Suprapubic skin (tissue), 4 donors: ENCODE data around the gene SLC35A4. TPM values are rescaled to one million over a fixed set of nuclear protein-coding genes. Genes with fewer than 3 reads are reported as not detected.
A peak's percentile ranks its signal among the peaks of the same experiment; 100 is the strongest.

ENCODE experiments used
- DNase-seq, 2 donors: peaks; one replicate each; pipeline ENCODE4 v3.0.0-alpha.2; 2019; ENCODE audit warnings: low spot score in 2 of 2
- H3K27ac ChIP-seq: fragments of 200-600 bp; sonication (generic); one replicate; pipeline ENCODE4 v1.5.1; 2019
- H3K27me3 ChIP-seq: fragments of 200-600 bp; sonication (generic); one replicate; pipeline ENCODE4 v1.5.1; 2019
- H3K36me3 ChIP-seq: fragments of 200-600 bp; sonication (generic); one replicate; pipeline ENCODE4 v1.5.1; 2019
- H3K4me1 ChIP-seq: fragments of 200-600 bp; sonication (generic); one replicate; pipeline ENCODE4 v1.5.1; 2019
- H3K4me3 ChIP-seq: fragments of 200-600 bp; sonication (generic); one replicate; pipeline ENCODE4 v1.5.1; 2019; ENCODE audit warnings: mild to moderate bottlenecking
- H3K9me3 ChIP-seq: fragments of 200-600 bp; sonication (generic); one replicate; pipeline ENCODE4 v1.5.1; 2019
- CTCF ChIP-seq, 2 donors: fragments of 200-600 bp in 1 of 2; fragments of 450-650 bp in 1 of 2; sonication (generic) in 1 of 2; IDR thresholded peaks; one replicate each; pipeline ENCODE4 v1.5.1; 2016 to 2019; ENCODE audit warnings: antibody characterized with exemption in 2 of 2, mild to moderate bottlenecking in 1 of 2, moderate library complexity in 1 of 2
- EP300 ChIP-seq: sonication (generic); formaldehyde crosslinking; IDR thresholded peaks from one replicate; pipeline ENCODE4 v1.6.1; 2017; ENCODE audit warnings: antibody characterized with exemption
- POLR2A ChIP-seq, 2 donors: fragments of 450-650 bp; IDR thresholded peaks; one replicate each; pipeline ENCODE4 v1.6.1; 2017; ENCODE audit warnings: antibody characterized with exemption in 2 of 2, mild to moderate bottlenecking in 2 of 2, moderate library complexity in 2 of 2
- POLR2AphosphoS5 ChIP-seq, 3 donors: sonication (generic); formaldehyde crosslinking; IDR thresholded peaks; one replicate each; pipeline ENCODE4 v1.6.1; 2017; ENCODE audit warnings: antibody characterized with exemption in 3 of 3
- WGBS: methylation state at CpG from one replicate; pipeline ENCODE4 v1.1.5; 2018; 5-methylcytosine and 5-hydroxymethylcytosine counted together
- total RNA-seq, 4 donors: library from RNA; depleted of rRNA; stranded (reverse); fragments of >200 nt; gene quantifications; one replicate each; pipeline ENCODE4 v1.1.0, GENCODE V29; 2016

The SLC35A4 gene
- total RNA-seq, 4 donors from 2014 or later, result 30.7 to 85.0 (median 63.1) TPM

- Histone ChIP-seq H3K36me3 (peaks cover 55% of the 10 kb centered on the region), H3K27ac (no peak overlapping the region), H3K4me1 (peaks cover 39% of the 10 kb centered on the region), H3K9me3 (no peaks in the 10 kb centered on the region), H3K4me3 (no peak overlapping the region), H3K27me3 (no peaks in the 10 kb centered on the region)
- TF ChIP-seq CTCF (IDR thresholded peaks at IDR 0.05), result no peak
- TF ChIP-seq POLR2AphosphoS5 (IDR thresholded peaks at IDR 0.05), result no peak
- TF ChIP-seq EP300, result no peak
- TF ChIP-seq POLR2A (IDR thresholded peaks at IDR 0.05), result no peak
- no peak for DNase-seq
- 93% methylated on average over 10 of the region's 10 CpGs for WGBS
Observed at GRCh38 chr5:140545606-140546005, 19.0 kb upstream of the SLC35A4 start.

GRCh38 chr5:140546851-140547507 lies 17.6 kb upstream of the SLC35A4 start:
- no peak for TF ChIP-seq POLR2AphosphoS5 (IDR thresholded peaks at IDR 0.05)
- Histone ChIP-seq H3K4me1 (peaks cover 39% of the 10 kb centered on the region), H3K36me3 (peaks cover 55% of the 10 kb centered on the region), H3K27ac (peak overlapping the region; percentile 97), H3K27me3 (no peaks in the 10 kb centered on the region), H3K9me3 (no peaks in the 10 kb centered on the region), H3K4me3 (peak overlapping the region; percentile 60)
- WGBS, result 46% methylated on average over 11 of the region's 13 CpGs
- DNase-seq, result peak in 1 of 2 donors; percentile 66

- Histone ChIP-seq H3K4me1 (peaks cover 39% of the 10 kb centered on the region), H3K27me3 (no peaks in the 10 kb centered on the region), H3K9me3 (no peaks in the 10 kb centered on the region), H3K4me3 (peak within 1 kb of the TSS; percentile 60), H3K36me3 (peaks cover 51% of the 10 kb centered on the region), H3K27ac (peak within 1 kb of the TSS; percentile 97)
- TF ChIP-seq POLR2A (IDR thresholded peaks at IDR 0.05) (peak; percentile 46 to 83), POLR2AphosphoS5 (IDR thresholded peaks at IDR 0.05) (peak; percentile 33 to 90 (median 89)), EP300 (no peak), CTCF (IDR thresholded peaks at IDR 0.05) (peak; percentile 76 to 84)
- DNase-seq, result peak; percentile 98 to 99
- 0% methylated on average over 33 of the region's 52 CpGs for WGBS
Observed at GRCh38 chr5:140547508-140548299, 16.9 kb upstream of the SLC35A4 start, which contains the start of gene EIF4EBP3. EIF4EBP3 (plus strand) TSS chr5:140547662; CDS start chr5:140547738, 76 bp downstream.

GRCh38 chr5:140548300-140548688 lies 16.3 kb upstream of the SLC35A4 start:
- Histone ChIP-seq H3K4me3 (peak overlapping the region; percentile 60), H3K27me3 (no peaks in the 10 kb centered on the region), H3K36me3 (peaks cover 45% of the 10 kb centered on the region), H3K27ac (peak overlapping the region; percentile 97), H3K4me1 (peaks cover 39% of the 10 kb centered on the region), H3K9me3 (no peaks in the 10 kb centered on the region)
- TF ChIP-seq POLR2AphosphoS5 (IDR thresholded peaks at IDR 0.05) (no peak), CTCF (IDR thresholded peaks at IDR 0.05) (no peak), EP300 (no peak), POLR2A (IDR thresholded peaks at IDR 0.05) (no peak)
- WGBS, result 6% methylated on average over 5 of the region's 5 CpGs
- no peak for DNase-seq

GRCh38 chr5:140548791-140549190 lies 15.8 kb upstream of the SLC35A4 start:
- H3K9me3 ChIP-seq, result no peaks in the 10 kb centered on the region
- no peak for TF ChIP-seq POLR2A (IDR thresholded peaks at IDR 0.05)
- TF ChIP-seq CTCF (IDR thresholded peaks at IDR 0.05), result no peak
- TF ChIP-seq EP300, result no peak
- TF ChIP-seq POLR2AphosphoS5 (IDR thresholded peaks at IDR 0.05), result no peak
- peak in 1 of 2 donors; percentile 66 for DNase-seq
- peak overlapping the region; percentile 60 for H3K4me3 ChIP-seq
- 89% methylated on average over 5 of the region's 7 CpGs for WGBS
- H3K27me3 ChIP-seq, result no peaks in the 10 kb centered on the region
- peak overlapping the region; percentile 97 for H3K27ac ChIP-seq
- peaks cover 40% of the 10 kb centered on the region for H3K36me3 ChIP-seq
- H3K4me1 ChIP-seq, result peaks cover 39% of the 10 kb centered on the region
